HG03520 (cell line): ENCODE measurements around the gene PHF20.
"Not testable (repeated sequence)": the region's sequence is repeated elsewhere in the genome, so short reads cannot be mapped to it uniquely, and the experiment has no call there.

Source experiments
- ATAC-seq: cut with Tn5 transposase; IDR thresholded peaks from one replicate; pipeline ENCODE4 v1.9.1; 2021; ENCODE audit warnings: mild to moderate bottlenecking, moderate library complexity; ENCODE audit not compliant: unreplicated experiment

Gene PHF20

GRCh38 chr20:35771689-35772562, at the start of gene PHF20:
Gene PHF20 (plus strand): TSS chr20:35772015. CDS start chr20:35801523, 29,508 bp downstream.
- ATAC-seq, result peak; percentile 78

GRCh38 chr20:35723275-35723639, 48.6 kb upstream of the PHF20 start:
- not testable (repeated sequence) for ATAC-seq

- not testable (repeated sequence) for ATAC-seq
These were observed 48.0 kb upstream of the PHF20 start for GRCh38 chr20:35723652-35724320.

GRCh38 chr20:35724321-35725230, 47.2 kb upstream of the PHF20 start:
- ATAC-seq, result no peak

GRCh38 chr20:35726842-35727711, 44.7 kb upstream of the PHF20 start:
- no peak for ATAC-seq

- no peak for ATAC-seq
These were observed 42.5 kb upstream of the PHF20 start for GRCh38 chr20:35729283-35729807.

- ATAC-seq, result no peak
These were observed 41.8 kb upstream of the PHF20 start for GRCh38 chr20:35729836-35730582.

- ATAC-seq, result no peak
These were observed 41.0 kb upstream of the PHF20 start for GRCh38 chr20:35730583-35731468.

GRCh38 chr20:35731469-35731788, 40.4 kb upstream of the PHF20 start:
- ATAC-seq, result no peak

- no peak for ATAC-seq
These were observed 39.8 kb upstream of the PHF20 start for GRCh38 chr20:35731862-35732643.

- ATAC-seq, result no peak
These were observed 39.2 kb upstream of the PHF20 start for GRCh38 chr20:35732644-35732982.

GRCh38 chr20:35734374-35734773, 37.4 kb upstream of the PHF20 start:
- no peak for ATAC-seq

GRCh38 chr20:35734777-35735649, 36.8 kb upstream of the PHF20 start:
- no peak for ATAC-seq

GRCh38 chr20:35735826-35736470, 35.9 kb upstream of the PHF20 start:
- no peak for ATAC-seq

GRCh38 chr20:35737865-35738333, 33.9 kb upstream of the PHF20 start:
- ATAC-seq, result no peak
